BLaER1 treated with 17β-estradiol and CSF1 and Interleukin-3, amounts not matched to agents 10 nM and 100 nM (cell line): Measurements from ENCODE around the gene GHITM.

Source experiments
- H3K27ac ChIP-seq, 11 experiments: shearing (Covaris generic); formaldehyde crosslinking; 2 replicates each; pipeline ENCODE4 v1.8.1; 2022
- H3K27me3 ChIP-seq, 11 experiments: shearing (Covaris generic); formaldehyde crosslinking; 2 replicates each; pipeline ENCODE4 v1.8.1; 2022
- H3K36me3 ChIP-seq, 11 experiments: shearing (Covaris generic); formaldehyde crosslinking; 2 replicates each; pipeline ENCODE4 v1.8.1; 2022
- H3K4me1 ChIP-seq, 10 experiments: shearing (Covaris generic); formaldehyde crosslinking; 2 replicates each; pipeline ENCODE4 v1.8.1; 2022
- H3K4me2 ChIP-seq, 11 experiments: shearing (Covaris generic); formaldehyde crosslinking; 2 replicates each; pipeline ENCODE4 v1.8.1; 2022
- H3K4me3 ChIP-seq, 10 experiments: shearing (Covaris generic); formaldehyde crosslinking; 2 replicates each; pipeline ENCODE4 v1.8.1; 2022
- H3K9ac ChIP-seq, 11 experiments: shearing (Covaris generic); formaldehyde crosslinking; 2 replicates each; pipeline ENCODE4 v1.8.1; 2022
- H3K9me3 ChIP-seq, 11 experiments: shearing (Covaris generic); formaldehyde crosslinking; replicated peaks in 1 of 11; 2 replicates each; pipeline ENCODE4 v1.8.1; 2022
- H4K20me1 ChIP-seq, 11 experiments: shearing (Covaris generic); formaldehyde crosslinking; 2 replicates each; pipeline ENCODE4 v1.8.1; 2022
- Cebpa-rat ChIP-seq, 11 experiments: shearing (Covaris generic); IDR thresholded peaks; 2 replicates each; pipeline ENCODE4 v1.8.1; 2022

GHITM gene

DNA sequence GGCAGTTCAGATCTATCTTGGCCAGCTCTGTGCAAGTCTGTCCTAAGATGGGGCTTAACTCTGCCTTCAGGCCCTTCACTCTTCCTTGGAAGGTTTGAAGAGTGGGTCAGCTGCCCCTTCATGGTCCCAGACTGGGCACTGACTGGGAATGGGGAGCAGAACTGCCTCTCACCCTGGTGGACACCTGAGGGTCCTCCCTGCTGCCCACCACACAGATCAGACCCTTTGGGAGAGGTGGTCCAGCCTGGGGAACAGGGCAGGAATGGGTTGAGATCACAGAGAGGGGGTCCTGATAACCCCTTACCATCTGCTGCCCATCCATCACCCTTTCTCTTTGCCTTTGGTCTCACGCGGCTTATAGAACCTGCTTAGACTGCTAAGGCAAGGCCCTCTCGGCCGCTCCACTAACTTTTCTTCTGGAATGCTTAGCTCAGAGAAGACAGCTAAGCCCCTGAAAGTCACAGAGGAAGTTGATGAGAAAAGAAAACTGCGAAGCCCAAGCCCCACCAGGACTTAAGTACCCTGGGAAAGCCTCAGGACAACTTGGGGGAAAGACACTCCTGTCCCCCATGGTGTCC, 54.6 kb downstream of the GHITM start:
- Histone ChIP-seq H3K9me3 (peaks cover 0 to 5% (median 0%) of the 10 kb centered on the region in 11 experiments; a peak in 1 of 22 replicates), H3K4me3 (peak overlapping the region in 4 of 10 experiments; percentile 23 to 53 (median 29); a peak in 5 of 20 replicates), H3K36me3 (no peaks in the 10 kb centered on the region), H4K20me1 (peaks cover 0 to 8% (median 0%) of the 10 kb centered on the region in 11 experiments; a peak in 2 of 22 replicates), H3K4me2 (peak overlapping the region; percentile 11 to 67 (median 39); a peak in 15 of 22 replicates), H3K4me1 (no peaks in the 10 kb centered on the region; a peak in 1 of 20 replicates), H3K27me3 (peaks cover 36 to 51% (median 45%) of the 10 kb centered on the region in 11 experiments), H3K27ac (no peak overlapping the region), H3K9ac (no peak overlapping the region)
- no peak for TF ChIP-seq Cebpa-rat (IDR thresholded peaks at IDR 0.05)

- H3K27ac ChIP-seq, result no peak within 1 kb of the TSS
- no peaks in the 10 kb centered on the region for H3K36me3 ChIP-seq
- peak within 1 kb of the TSS in 4 of 10 experiments; percentile 23 to 53 (median 29); a peak in 6 of 20 replicates for H3K4me3 ChIP-seq
- peak within 1 kb of the TSS; percentile 11 to 67 (median 39); a peak in 16 of 22 replicates for H3K4me2 ChIP-seq
- no peak within 1 kb of the TSS for H3K9ac ChIP-seq
- peaks cover 0 to 5% (median 0%) of the 10 kb centered on the region in 11 experiments; a peak in 1 of 22 replicates for H3K9me3 ChIP-seq
- peaks cover 36 to 51% (median 45%) of the 10 kb centered on the region in 11 experiments for H3K27me3 ChIP-seq
- H3K4me1 ChIP-seq, result no peaks in the 10 kb centered on the region; a peak in 1 of 20 replicates
- TF ChIP-seq Cebpa-rat (IDR thresholded peaks at IDR 0.05), result no peak
- H4K20me1 ChIP-seq, result peaks cover 0 to 8% (median 0%) of the 10 kb centered on the region in 11 experiments; a peak in 2 of 22 replicates
Measured at GRCh38 chr10:84194424-84195043, 55.2 kb downstream of the GHITM start, which contains the start of gene CDHR1. TSS of gene CDHR1 (plus strand) at chr10:84194537. CDS start at chr10:84194761, 224 bp downstream.

GRCh38 chr10:84195044-84195830, 55.9 kb downstream of the GHITM start:
- H4K20me1 ChIP-seq, result peaks cover 0 to 8% (median 0%) of the 10 kb centered on the region in 11 experiments; a peak in 2 of 22 replicates
- no peak overlapping the region for H3K9ac ChIP-seq
- H3K27ac ChIP-seq, result no peak overlapping the region
- no peak for TF ChIP-seq Cebpa-rat (IDR thresholded peaks at IDR 0.05)
- peak overlapping the region in 1 of 11 experiments; percentile 56; a peak in 1 of 22 replicates for H3K4me2 ChIP-seq
- no peaks in the 10 kb centered on the region for H3K36me3 ChIP-seq
- peaks cover 0 to 5% (median 0%) of the 10 kb centered on the region in 11 experiments; a peak in 1 of 22 replicates for H3K9me3 ChIP-seq
- H3K4me1 ChIP-seq, result no peaks in the 10 kb centered on the region; a peak in 1 of 20 replicates
- no peak overlapping the region for H3K4me3 ChIP-seq
- H3K27me3 ChIP-seq, result peaks cover 36 to 51% (median 45%) of the 10 kb centered on the region in 11 experiments

DNA sequence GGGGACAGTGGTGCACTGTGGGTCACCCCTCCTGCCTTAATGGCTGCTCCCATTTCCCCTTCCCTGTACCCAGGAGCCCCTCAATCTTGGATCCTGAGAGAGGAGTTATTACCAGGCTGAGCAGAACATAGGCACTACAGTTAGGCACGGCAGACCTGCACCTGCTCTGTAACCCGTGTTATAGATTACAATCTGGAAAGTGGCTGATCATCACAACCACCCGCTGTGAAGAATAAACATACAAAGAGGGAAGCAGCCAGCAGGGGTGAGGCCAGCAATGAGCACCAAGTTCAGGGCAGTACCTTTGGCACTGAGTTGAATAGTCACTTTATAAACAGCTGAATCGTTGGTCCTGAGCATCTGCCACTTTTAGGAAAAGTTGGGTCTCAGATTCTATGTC, 56.8 kb downstream of the GHITM start:
- Histone ChIP-seq H3K27me3 (peaks cover 36 to 51% (median 45%) of the 10 kb centered on the region in 11 experiments), H3K36me3 (no peaks in the 10 kb centered on the region), H3K4me3 (no peak overlapping the region), H3K4me1 (peaks cover 0 to 1% (median 0%) of the 10 kb centered on the region in 10 experiments; a peak in 4 of 20 replicates), H4K20me1 (peaks cover 0 to 8% (median 0%) of the 10 kb centered on the region in 11 experiments; a peak in 2 of 22 replicates), H3K4me2 (no peak overlapping the region), H3K9ac (no peak overlapping the region), H3K27ac (no peak overlapping the region), H3K9me3 (peaks cover 0 to 5% (median 0%) of the 10 kb centered on the region in 11 experiments; a peak in 1 of 22 replicates)
- no peak for TF ChIP-seq Cebpa-rat (IDR thresholded peaks at IDR 0.05)

DNA sequence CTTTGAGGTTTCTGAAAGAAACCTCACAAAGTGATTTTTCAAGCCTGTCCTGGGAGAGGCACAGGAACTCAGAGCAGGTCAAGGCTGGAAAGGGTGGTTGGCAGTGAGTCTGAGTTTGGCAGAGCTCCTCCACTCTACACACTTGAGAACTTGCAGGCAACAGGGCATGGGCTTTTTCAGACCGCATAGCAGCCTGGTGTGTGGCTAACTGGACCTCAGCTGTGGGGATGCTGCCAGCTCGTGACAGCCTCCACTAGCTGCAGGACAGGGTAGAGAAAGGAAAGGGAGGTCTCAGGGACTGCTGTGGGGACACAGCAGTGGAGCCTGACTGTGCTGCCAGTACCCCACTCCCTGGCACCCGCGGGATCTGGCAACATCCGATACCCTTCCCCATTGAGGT, 57.6 kb downstream of the GHITM start:
- Histone ChIP-seq H4K20me1 (peaks cover 0 to 8% (median 0%) of the 10 kb centered on the region in 11 experiments; a peak in 2 of 22 replicates), H3K4me2 (no peak overlapping the region), H3K9me3 (peaks cover 0 to 5% (median 0%) of the 10 kb centered on the region in 11 experiments; a peak in 1 of 22 replicates), H3K27me3 (peaks cover 36 to 51% (median 45%) of the 10 kb centered on the region in 11 experiments), H3K27ac (no peak overlapping the region), H3K36me3 (no peaks in the 10 kb centered on the region), H3K9ac (no peak overlapping the region), H3K4me1 (peaks cover 0 to 7% (median 0%) of the 10 kb centered on the region in 10 experiments; a peak in 4 of 20 replicates), H3K4me3 (no peak overlapping the region)
- no peak for TF ChIP-seq Cebpa-rat (IDR thresholded peaks at IDR 0.05)

DNA sequence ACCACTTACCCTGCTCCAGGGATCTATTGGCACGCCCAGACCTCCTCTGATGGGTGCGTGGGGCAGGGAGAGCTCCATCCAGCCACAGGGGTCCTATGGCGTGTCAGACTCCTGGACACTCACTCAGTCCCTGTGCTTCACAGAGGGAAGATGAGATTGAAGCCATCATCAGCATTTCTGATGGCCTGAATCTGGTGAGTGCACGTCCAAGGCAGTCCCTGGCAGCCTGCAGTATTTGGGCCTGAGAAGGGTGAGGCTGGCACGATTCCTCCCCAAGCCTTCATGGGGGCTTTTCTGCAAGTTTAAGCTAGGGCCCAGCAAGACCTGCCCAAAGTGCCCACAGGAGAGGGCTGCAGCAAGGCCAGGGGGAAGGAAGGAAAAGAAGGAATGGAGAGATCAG, 58.3 kb downstream of the GHITM start:
- TF ChIP-seq Cebpa-rat (IDR thresholded peaks at IDR 0.05), result no peak
- H3K9ac ChIP-seq, result no peak overlapping the region

GRCh38 chr10:84198206-84198915, 59.1 kb downstream of the GHITM start:
- Histone ChIP-seq H3K27ac (no peak overlapping the region), H3K4me1 (peaks cover 0 to 7% (median 0%) of the 10 kb centered on the region in 10 experiments; a peak in 4 of 20 replicates), H4K20me1 (peaks cover 0 to 8% (median 0%) of the 10 kb centered on the region in 11 experiments; a peak in 2 of 22 replicates), H3K9ac (no peak overlapping the region), H3K27me3 (peaks cover 30 to 40% (median 36%) of the 10 kb centered on the region in 11 experiments), H3K4me3 (no peak overlapping the region), H3K9me3 (peaks cover 0 to 5% (median 0%) of the 10 kb centered on the region in 11 experiments; a peak in 1 of 22 replicates), H3K36me3 (no peaks in the 10 kb centered on the region), H3K4me2 (no peak overlapping the region)
- no peak for TF ChIP-seq Cebpa-rat (IDR thresholded peaks at IDR 0.05)

More for the DNA sequence above, 58.3 kb downstream of the GHITM start:
- H3K9me3 ChIP-seq, result peaks cover 0 to 5% (median 0%) of the 10 kb centered on the region in 11 experiments; a peak in 1 of 22 replicates
- H3K4me3 ChIP-seq, result no peak overlapping the region
- H3K4me1 ChIP-seq, result peaks cover 0 to 7% (median 0%) of the 10 kb centered on the region in 10 experiments; a peak in 4 of 20 replicates
- no peak overlapping the region for H3K4me2 ChIP-seq
- peaks cover 36 to 47% (median 43%) of the 10 kb centered on the region in 11 experiments for H3K27me3 ChIP-seq
- peaks cover 0 to 8% (median 0%) of the 10 kb centered on the region in 11 experiments; a peak in 2 of 22 replicates for H4K20me1 ChIP-seq
- no peak overlapping the region for H3K27ac ChIP-seq
- H3K36me3 ChIP-seq, result no peaks in the 10 kb centered on the region
